SK-N-SH treated with all-trans-retinoic acid at 6 μM for 48 hours (cell line): Measurements from ENCODE around the gene DYNLRB1.

Experiments
- ATAC-seq: fragments of 200-7000 bp; cut with Tn5 transposase; 3 replicates; pipeline ENCODE4 v1.9.1; 2020; ENCODE audit warnings: mild to moderate bottlenecking, moderate library complexity
- ARNTL ChIP-seq: fragments of 450-650 bp; formaldehyde crosslinking; IDR thresholded peaks from 2 replicates; pipeline ENCODE4 v1.5.0; 2020; ENCODE audit warnings: low read depth, mild to moderate bottlenecking, moderate library complexity, borderline replicate concordance
- BACH2 ChIP-seq: fragments of 250-450 bp; sonication (Bioruptor Pico); IDR thresholded peaks from 2 replicates; pipeline ENCODE4 v1.9.0; 2021; ENCODE audit warnings: mild to moderate bottlenecking, borderline replicate concordance
- CREB5 ChIP-seq: fragments of 250-450 bp; sonication (Bioruptor Pico); IDR thresholded peaks from 2 replicates; pipeline ENCODE4 v1.5.1; 2020; ENCODE audit warnings: low read depth, mild to moderate bottlenecking, moderate library complexity
- CSDC2 ChIP-seq: fragments of 250-450 bp; sonication (Bioruptor Pico); IDR thresholded peaks from 2 replicates; pipeline ENCODE4 v1.5.0; 2020; ENCODE audit warnings: mild to moderate bottlenecking, moderate library complexity
- ESRRG ChIP-seq: fragments of 250-450 bp; sonication (Bioruptor Pico); IDR thresholded peaks from 2 replicates; pipeline ENCODE4 v1.6.1; 2021; ENCODE audit warnings: mild to moderate bottlenecking
- GLIS3 ChIP-seq: fragments of 250-450 bp; sonication (Bioruptor Pico); IDR thresholded peaks from 2 replicates; pipeline ENCODE4 v1.5.0; 2020; ENCODE audit warnings: mild to moderate bottlenecking, moderate library complexity
- ISL1 ChIP-seq: fragments of 250-450 bp; sonication (Bioruptor Pico); IDR thresholded peaks from 2 replicates; pipeline ENCODE4 v2.1.2; 2022; ENCODE audit warnings: mild to moderate bottlenecking, moderate library complexity
- OSR1 ChIP-seq: fragments of 250-450 bp; sonication (Bioruptor Pico); IDR thresholded peaks from 2 replicates; pipeline ENCODE4 v1.8.0; 2022; ENCODE audit warnings: moderate library complexity, mild to moderate bottlenecking, inconsistent platforms
- PATZ1 ChIP-seq: fragments of 250-450 bp; sonication (Bioruptor Pico); IDR thresholded peaks from 2 replicates; pipeline ENCODE4 v1.8.0; 2020; ENCODE audit warnings: mild to moderate bottlenecking, moderate library complexity, borderline replicate concordance
- POU6F1 ChIP-seq: fragments of 250-450 bp; sonication (Bioruptor Pico); IDR thresholded peaks from 2 replicates; pipeline ENCODE4 v1.8.0; 2021; ENCODE audit warnings: low read depth, mild to moderate bottlenecking, moderate library complexity, borderline replicate concordance
- RARB ChIP-seq: fragments of 250-450 bp; sonication (Bioruptor Pico); IDR thresholded peaks from 2 replicates; pipeline ENCODE4 v1.8.0; 2021; ENCODE audit warnings: mild to moderate bottlenecking, moderate library complexity
- TCF4 ChIP-seq: fragments of 250-450 bp; sonication (Bioruptor Pico); IDR thresholded peaks from 2 replicates; pipeline ENCODE4 v1.8.0; 2021; ENCODE audit warnings: mild to moderate bottlenecking, moderate library complexity, borderline replicate concordance
- TOX ChIP-seq: fragments of 250-450 bp; sonication (Bioruptor Pico); IDR thresholded peaks from 2 replicates; pipeline ENCODE4 v1.8.0; 2021; ENCODE audit warnings: mild to moderate bottlenecking, moderate library complexity, borderline replicate concordance
- TSHZ2 ChIP-seq: fragments of 250-450 bp; sonication (Bioruptor Pico); IDR thresholded peaks from 2 replicates; pipeline ENCODE4 v1.5.0; 2020; ENCODE audit warnings: mild to moderate bottlenecking, moderate library complexity
- ZC3H10 ChIP-seq: fragments of 250-450 bp; sonication (Bioruptor Pico); IDR thresholded peaks from 2 replicates; pipeline ENCODE4 v1.5.1; 2021; ENCODE audit warnings: mild to moderate bottlenecking, moderate library complexity
- ZFP3 ChIP-seq: fragments of 250-450 bp; sonication (Bioruptor Pico); IDR thresholded peaks from 2 replicates; pipeline ENCODE4 v1.5.0; 2020; ENCODE audit warnings: mild to moderate bottlenecking, moderate library complexity
- ZNF565 ChIP-seq: fragments of 450-650 bp; formaldehyde crosslinking; conservative IDR thresholded peaks from 2 replicates; pipeline ENCODE4 v1.5.0; 2020; ENCODE audit warnings: low read depth, mild to moderate bottlenecking, moderate library complexity
- ZNF70 ChIP-seq: fragments of 450-650 bp; formaldehyde crosslinking; IDR thresholded peaks from 2 replicates; pipeline ENCODE4 v1.5.0; 2020; ENCODE audit warnings: mild to moderate bottlenecking, moderate library complexity
- ZNF8 ChIP-seq: fragments of 450-650 bp; formaldehyde crosslinking; IDR thresholded peaks from 2 replicates; pipeline ENCODE4 v1.5.0; 2020; ENCODE audit warnings: mild to moderate bottlenecking, moderate library complexity
- TF ChIP-seq, protein P1 (sequence below): fragments of 250-450 bp; sonication (Bioruptor Pico); IDR thresholded peaks from 2 replicates; pipeline ENCODE4 v1.5.1; 2021; ENCODE audit warnings: mild to moderate bottlenecking, moderate library complexity

Gene DYNLRB1

DNA sequence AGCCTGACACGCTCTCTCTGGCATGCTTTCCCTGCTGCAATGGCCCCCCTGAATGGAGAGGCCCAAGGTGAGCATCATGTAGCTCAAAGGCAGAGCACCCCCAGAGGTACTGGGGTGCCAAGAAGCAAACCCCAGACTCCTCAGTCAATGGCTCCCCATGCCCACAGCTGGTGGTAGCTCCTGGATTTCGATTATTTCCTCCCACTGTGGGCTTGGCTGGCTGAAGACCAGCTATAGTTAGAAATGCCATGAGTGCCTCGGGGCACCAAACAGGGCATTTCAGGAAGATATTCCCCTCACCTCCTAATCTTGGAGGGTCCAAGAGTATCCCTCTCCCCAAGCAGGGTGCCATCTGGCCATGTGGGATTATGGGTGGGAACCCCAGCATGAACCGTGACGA lies 59.0 kb downstream of the DYNLRB1 start (continued):
- TF ChIP-seq, protein P1, sequence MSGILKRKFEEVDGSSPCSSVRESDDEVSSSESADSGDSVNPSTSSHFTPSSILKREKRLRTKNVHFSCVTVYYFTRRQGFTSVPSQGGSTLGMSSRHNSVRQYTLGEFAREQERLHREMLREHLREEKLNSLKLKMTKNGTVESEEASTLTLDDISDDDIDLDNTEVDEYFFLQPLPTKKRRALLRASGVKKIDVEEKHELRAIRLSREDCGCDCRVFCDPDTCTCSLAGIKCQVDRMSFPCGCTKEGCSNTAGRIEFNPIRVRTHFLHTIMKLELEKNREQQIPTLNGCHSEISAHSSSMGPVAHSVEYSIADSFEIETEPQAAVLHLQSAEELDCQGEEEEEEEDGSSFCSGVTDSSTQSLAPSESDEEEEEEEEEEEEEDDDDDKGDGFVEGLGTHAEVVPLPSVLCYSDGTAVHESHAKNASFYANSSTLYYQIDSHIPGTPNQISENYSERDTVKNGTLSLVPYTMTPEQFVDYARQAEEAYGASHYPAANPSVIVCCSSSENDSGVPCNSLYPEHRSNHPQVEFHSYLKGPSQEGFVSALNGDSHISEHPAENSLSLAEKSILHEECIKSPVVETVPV = no peak
- no peak for TF ChIP-seq ISL1 (CRISPR knock-in tag)
- no peak for TF ChIP-seq ARNTL (CRISPR knock-in tag)

- ATAC-seq = no peak
- TF ChIP-seq RARB (CRISPR knock-in tag) (no peak), PATZ1 (CRISPR knock-in tag) (no peak), ZC3H10 (no peak), GLIS3 (CRISPR knock-in tag) (no peak), OSR1 (CRISPR knock-in tag) (no peak), ZNF70 (CRISPR knock-in tag) (no peak), ESRRG (no peak), ZNF565 (CRISPR knock-in tag) (no peak)
- TF ChIP-seq, protein P1 = no peak
Observed at GRCh38 chr20:34575756-34576155, 59.5 kb downstream of the DYNLRB1 start.

GRCh38 chr20:34577061-34577460 lies 60.8 kb downstream of the DYNLRB1 start:
- TF ChIP-seq ZC3H10 (no peak), BACH2 (no peak), ZNF8 (no peak), RARB (CRISPR knock-in tag) (no peak), TSHZ2 (CRISPR knock-in tag) (no peak), ESRRG (no peak)
- ATAC-seq = no peak

- no peak for ATAC-seq
- no peak for TF ChIP-seq GLIS3 (CRISPR knock-in tag)
- TF ChIP-seq OSR1 (CRISPR knock-in tag) = no peak
- no peak for TF ChIP-seq CREB5
- TF ChIP-seq ZNF565 (CRISPR knock-in tag) = no peak
- TF ChIP-seq ISL1 (CRISPR knock-in tag) = no peak
- TF ChIP-seq TCF4 (CRISPR knock-in tag) = no peak
- TF ChIP-seq, protein P1 = no peak
- TF ChIP-seq RARB (CRISPR knock-in tag) = no peak
- TF ChIP-seq ZC3H10 = no peak
- no peak for TF ChIP-seq POU6F1 (CRISPR knock-in tag)
- TF ChIP-seq ZFP3 (CRISPR knock-in tag) = no peak
- TF ChIP-seq CSDC2 = no peak
- no peak for TF ChIP-seq ARNTL (CRISPR knock-in tag)
- no peak for TF ChIP-seq TOX (CRISPR knock-in tag)
- TF ChIP-seq TSHZ2 (CRISPR knock-in tag) = no peak
Observed at GRCh38 chr20:34578025-34578424, 61.8 kb downstream of the DYNLRB1 start.
